IMR-90 (cell line): ENCODE data around the gene LRP5. TPM values are rescaled to one million over a fixed set of nuclear protein-coding genes. Genes with fewer than 3 reads are reported as not detected.

Experiments
- ATAC-seq: fragments of 200-7000 bp; cut with Tn5 transposase; 2 replicates; pipeline ENCODE4 v1.9.1; 2020; ENCODE audit warnings: low read depth, mild to moderate bottlenecking, moderate library complexity
- BruUV-seq: library from RNA; stranded (reverse); fragments of 400-500 nt; replicated peaks from 2 replicates; lab custom pipeline; 2021; lab: Mats Ljungman, UMichigan
- CTCF ChIA-PET: fragments of 300-600 bp; formaldehyde crosslinking; extraction: SDS; loops from one replicate; lab custom pipeline; 2021; ENCODE audit warnings: antibody characterized with exemption; lab: Yijun Ruan, JAX
- POLR2A ChIA-PET: fragments of 300-600 bp; sonication (Branson Sonifier 250); formaldehyde crosslinking; loops from one replicate; lab custom pipeline; 2022; ENCODE audit warnings: antibody characterized with exemption; ENCODE audit not compliant: unreplicated experiment; lab: Charles Lee
- DNase-seq: peaks from one replicate; pipeline ENCODE4 v3.0.0; 2013
- H2AFZ ChIP-seq: replicated peaks from 2 replicates; pipeline ENCODE3; 2013; ENCODE audit warnings: low read length, mild to moderate bottlenecking; ENCODE audit not compliant: poor library complexity
- H2AK5ac ChIP-seq: 2 replicates; pipeline ENCODE4 v1.6.1; 2013; ENCODE audit warnings: low read depth, low read length, inconsistent platforms
- H2AK9ac ChIP-seq: replicated peaks from 2 replicates; pipeline ENCODE3; 2013; ENCODE audit warnings: mild to moderate bottlenecking, low read depth, low read length, moderate library complexity; ENCODE audit not compliant: poor library complexity
- H2BK120ac ChIP-seq: 2 replicates; pipeline ENCODE4 v1.6.1; 2013; ENCODE audit warnings: low read depth, low read length, inconsistent platforms
- H2BK15ac ChIP-seq: 3 replicates; pipeline ENCODE4 v1.6.1; 2013; ENCODE audit warnings: low read depth, low read length, inconsistent platforms
- H2BK20ac ChIP-seq: 2 replicates; pipeline ENCODE4 v1.6.1; 2013; ENCODE audit warnings: low read depth, mild to moderate bottlenecking, inconsistent platforms, low read length, moderate library complexity
- H2BK5ac ChIP-seq: 2 replicates; pipeline ENCODE4 v1.6.1; 2013; ENCODE audit warnings: mild to moderate bottlenecking, low read depth, low read length, inconsistent platforms; ENCODE audit not compliant: poor library complexity, severe bottlenecking
- H3K14ac ChIP-seq: replicated peaks from 2 replicates; pipeline ENCODE4 v1.6.1; 2013; ENCODE audit warnings: low read depth, low read length, inconsistent platforms
- H3K18ac ChIP-seq: 2 replicates; pipeline ENCODE4 v1.6.1; 2013; ENCODE audit warnings: low read depth, low read length, control low read depth
- H3K23ac ChIP-seq: 2 replicates; pipeline ENCODE4 v1.6.1; 2013; ENCODE audit warnings: low read depth, low read length, inconsistent platforms
- H3K27ac ChIP-seq: 2 replicates; pipeline ENCODE4 v1.5.1; 2013; ENCODE audit warnings: mild to moderate bottlenecking, control low read depth, low read length; ENCODE audit not compliant: insufficient read depth
- H3K27me3 ChIP-seq: 2 replicates; pipeline ENCODE4 v1.6.1; 2013; ENCODE audit warnings: low read length; ENCODE audit not compliant: control insufficient read depth, insufficient read depth
- H3K36me3 ChIP-seq: 2 replicates; pipeline ENCODE4 v1.6.1; 2013; ENCODE audit warnings: low read length, mixed read lengths; ENCODE audit not compliant: control insufficient read depth, insufficient read depth
- H3K4ac ChIP-seq: 2 replicates; pipeline ENCODE4 v1.6.1; 2013; ENCODE audit warnings: low read depth, low read length, inconsistent platforms
- H3K4me1 ChIP-seq: 2 replicates; pipeline ENCODE4 v1.6.1; 2013; ENCODE audit warnings: low read length, mixed read lengths; ENCODE audit not compliant: control insufficient read depth, insufficient read depth
- H3K4me2 ChIP-seq: 2 replicates; pipeline ENCODE4 v1.6.1; 2013; ENCODE audit warnings: low read depth, mild to moderate bottlenecking, control low read depth, low read length, moderate library complexity
- H3K4me3 ChIP-seq: 2 replicates; pipeline ENCODE4 v1.5.1; 2013; ENCODE audit warnings: low read depth, mild to moderate bottlenecking, control low read depth, low read length, moderate library complexity; ENCODE audit not compliant: insufficient read depth
- H3K56ac ChIP-seq: 2 replicates; pipeline ENCODE4 v1.6.1; 2013; ENCODE audit warnings: low read length, inconsistent platforms; ENCODE audit not compliant: insufficient read depth; ENCODE audit errors: extremely low read depth
- H3K79me1 ChIP-seq, 2 experiments: 2 replicates each; pipeline ENCODE4 v1.6.1; 2013; ENCODE audit warnings: low read length in 2 of 2, inconsistent platforms in 1 of 2, low read depth in 1 of 2
- H3K9ac ChIP-seq: 2 replicates; pipeline ENCODE4 v1.6.1; 2013; ENCODE audit warnings: low read depth, low read length, control low read depth
- H3K9me1 ChIP-seq: 2 replicates; pipeline ENCODE4 v1.6.1; 2013; ENCODE audit warnings: low read length, inconsistent platforms; ENCODE audit not compliant: insufficient read depth
- H3K9me3 ChIP-seq: 2 replicates; pipeline ENCODE4 v1.6.1; 2013; ENCODE audit warnings: low read length; ENCODE audit not compliant: control insufficient read depth, insufficient read depth
- H4K20me1 ChIP-seq: 2 replicates; pipeline ENCODE4 v1.6.1; 2013; ENCODE audit warnings: low read length, inconsistent platforms; ENCODE audit not compliant: insufficient read depth
- H4K5ac ChIP-seq: 2 replicates; pipeline ENCODE4 v1.6.1; 2013; ENCODE audit warnings: mild to moderate bottlenecking, low read depth, low read length, control low read depth
- H4K8ac ChIP-seq, 2 experiments: 2 replicates each; pipeline ENCODE4 v1.6.1; 2013; ENCODE audit warnings: low read depth in 2 of 2, low read length in 2 of 2, control low read depth in 1 of 2, inconsistent platforms in 1 of 2
- H4K91ac ChIP-seq: 2 replicates; pipeline ENCODE4 v1.6.1; 2013; ENCODE audit warnings: low read depth, low read length, inconsistent platforms; ENCODE audit not compliant: insufficient read depth
- RFX5 ChIP-seq: IDR thresholded peaks from 2 replicates; pipeline ENCODE4 v1.8.0; 2012; ENCODE audit warnings: low read depth, mild to moderate bottlenecking, low read length, moderate library complexity
- WGBS, 2 experiments: methylation state at CpG; one replicate each; pipeline versions ENCODE4 v1.1.5 to v1.1.7; 2013; ENCODE audit warnings: missing lambda C conversion rate in 2 of 2; ENCODE audit not compliant: insufficient read length in 1 of 2; ENCODE audit errors: extremely low coverage in 2 of 2; 5-methylcytosine and 5-hydroxymethylcytosine counted together
- dilution Hi-C: fragments of 300-500 bp; cut with HindIII; formaldehyde crosslinking; loops from one replicate; pipeline ENCODE4 v1.14.3; 2018; ENCODE audit warnings: low sequenced_read_pairs; ENCODE audit not compliant: unreplicated experiment
- in situ Hi-C: fragments of 300-500 bp; cut with MboI; formaldehyde crosslinking; loops from 3 replicates; pipeline ENCODE4 v1.14.3; 2019; ENCODE audit warnings: low sequenced_read_pairs, inconsistent platforms, mixed read lengths
- intact Hi-C: fragments of 100-400 bp; cut with micrococcal nuclease; formaldehyde crosslinking; loops from 2 replicates; pipeline ENCODE4 v1.10.0; 2022
- polyA plus RNA-seq, 3 experiments: library from polyadenylated mRNA; depleted of rRNA; stranded (reverse); fragments of >200 nt; gene quantifications; 2 replicates each; pipeline ENCODE4 v1.2.3, GENCODE V29; 2012; ENCODE audit warnings: low replicate concordance in 1 of 3
- total RNA-seq: library from RNA; depleted of rRNA; stranded (reverse); fragments of >200 nt; gene quantifications from 2 replicates; pipeline ENCODE4 v1.2.3, GENCODE V29; 2012
- TF ChIP-seq, protein P1 (sequence below): fragments of 150-350 bp; IDR thresholded peaks from 2 replicates; pipeline ENCODE4 v1.6.1; 2016; ENCODE audit warnings: low read depth, mild to moderate bottlenecking, low read length, moderate library complexity, borderline replicate concordance

The LRP5 gene
- total and polyA plus RNA-seq, 2 of the 4 experiments (the other 2 are of a cell fraction): 10.4 to 15.0 TPM

DNA sequence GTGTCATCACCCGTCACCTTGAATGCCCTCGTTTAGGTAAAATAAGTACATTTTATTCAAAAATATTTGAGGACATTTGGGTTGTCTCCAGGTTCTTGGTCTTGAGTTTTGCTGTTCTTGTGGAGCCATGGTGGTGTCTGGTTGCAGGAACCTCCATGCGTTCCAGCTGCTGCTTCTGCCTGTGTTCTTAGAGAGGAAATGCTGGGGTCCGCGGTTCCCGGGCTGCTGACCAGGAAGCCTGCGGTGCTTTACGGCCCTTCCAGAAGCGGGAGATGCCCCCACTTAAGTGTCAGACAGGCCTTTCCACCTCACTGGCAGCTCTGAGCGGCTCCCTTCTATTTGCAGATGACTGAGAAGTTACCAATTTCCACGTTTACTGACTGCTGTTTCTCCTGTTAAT is 66.8 kb downstream of the LRP5 start:
- Histone ChIP-seq H2AK9ac (no peak overlapping the region), H2BK120ac (no peak overlapping the region), H2BK5ac (no peak overlapping the region), H3K79me1 (peaks cover 0 to 14% of the 10 kb centered on the region in 2 experiments; a peak in 2 of 4 replicates), H2BK20ac (no peak overlapping the region), H3K27me3 (no peaks in the 10 kb centered on the region), H3K4me2 (no peak overlapping the region), H3K18ac (no peak overlapping the region), H4K5ac (no peak overlapping the region), H3K27ac (no peak overlapping the region), H4K91ac (no peak overlapping the region), H2AFZ (no peak overlapping the region), H3K9me1 (peaks cover 9% of the 10 kb centered on the region; the same call in 1 of the 2 replicates), H2AK5ac (no peak overlapping the region), H3K4me3 (no peak overlapping the region), H2BK15ac (no peak overlapping the region; the same call in 2 of the 3 replicates), H4K20me1 (peaks cover 54% of the 10 kb centered on the region), H3K9ac (no peak overlapping the region), H3K9me3 (no peaks in the 10 kb centered on the region), H3K4me1 (peaks cover 26% of the 10 kb centered on the region), H3K36me3 (peaks cover 8% of the 10 kb centered on the region; the same call in 1 of the 2 replicates), H4K8ac (no peak overlapping the region), H3K23ac (0 out of 2 replicates have a peak overlapping the region, but pooled peaks have one; percentile 45), H3K56ac (no peak overlapping the region), H3K4ac (no peak overlapping the region), H3K14ac (no peak overlapping the region)
- in situ Hi-C loops: no loop called here
- intact Hi-C loops: no loop called here
- DNase-seq: no peak
- TF ChIP-seq, protein P1, sequence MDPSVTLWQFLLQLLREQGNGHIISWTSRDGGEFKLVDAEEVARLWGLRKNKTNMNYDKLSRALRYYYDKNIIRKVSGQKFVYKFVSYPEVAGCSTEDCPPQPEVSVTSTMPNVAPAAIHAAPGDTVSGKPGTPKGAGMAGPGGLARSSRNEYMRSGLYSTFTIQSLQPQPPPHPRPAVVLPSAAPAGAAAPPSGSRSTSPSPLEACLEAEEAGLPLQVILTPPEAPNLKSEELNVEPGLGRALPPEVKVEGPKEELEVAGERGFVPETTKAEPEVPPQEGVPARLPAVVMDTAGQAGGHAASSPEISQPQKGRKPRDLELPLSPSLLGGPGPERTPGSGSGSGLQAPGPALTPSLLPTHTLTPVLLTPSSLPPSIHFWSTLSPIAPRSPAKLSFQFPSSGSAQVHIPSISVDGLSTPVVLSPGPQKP: no peak
- TF ChIP-seq RFX5: no peak
- no peak for ATAC-seq
- ChIA-PET POLR2A (no interaction called here), CTCF (no interaction called here)
- BruUV-seq: no TSS peak
- no CpG with 5 or more reads among the region's 11 CpGs for WGBS, 2 experiments
- dilution Hi-C loops: no loop called here
